WI38 (cell line): ENCODE measurements around the gene ELF2.

Source experiments
- H3K4me3 ChIP-seq: 2 replicates; pipeline ENCODE4 v1.5.1; 2011; ENCODE audit warnings: low read depth, mild to moderate bottlenecking, control low read depth, low read length
- CTCF ChIP-seq: IDR thresholded peaks from 2 replicates; pipeline ENCODE4 v1.5.1; 2012; ENCODE audit warnings: low read depth, mild to moderate bottlenecking, control low read depth, low read length

The ELF2 gene

GRCh38 chr4:139184129-139184528, 7.1 kb upstream of the ELF2 start:
- no peak overlapping the region for H3K4me3 ChIP-seq
- TF ChIP-seq CTCF, result no peak

DNA sequence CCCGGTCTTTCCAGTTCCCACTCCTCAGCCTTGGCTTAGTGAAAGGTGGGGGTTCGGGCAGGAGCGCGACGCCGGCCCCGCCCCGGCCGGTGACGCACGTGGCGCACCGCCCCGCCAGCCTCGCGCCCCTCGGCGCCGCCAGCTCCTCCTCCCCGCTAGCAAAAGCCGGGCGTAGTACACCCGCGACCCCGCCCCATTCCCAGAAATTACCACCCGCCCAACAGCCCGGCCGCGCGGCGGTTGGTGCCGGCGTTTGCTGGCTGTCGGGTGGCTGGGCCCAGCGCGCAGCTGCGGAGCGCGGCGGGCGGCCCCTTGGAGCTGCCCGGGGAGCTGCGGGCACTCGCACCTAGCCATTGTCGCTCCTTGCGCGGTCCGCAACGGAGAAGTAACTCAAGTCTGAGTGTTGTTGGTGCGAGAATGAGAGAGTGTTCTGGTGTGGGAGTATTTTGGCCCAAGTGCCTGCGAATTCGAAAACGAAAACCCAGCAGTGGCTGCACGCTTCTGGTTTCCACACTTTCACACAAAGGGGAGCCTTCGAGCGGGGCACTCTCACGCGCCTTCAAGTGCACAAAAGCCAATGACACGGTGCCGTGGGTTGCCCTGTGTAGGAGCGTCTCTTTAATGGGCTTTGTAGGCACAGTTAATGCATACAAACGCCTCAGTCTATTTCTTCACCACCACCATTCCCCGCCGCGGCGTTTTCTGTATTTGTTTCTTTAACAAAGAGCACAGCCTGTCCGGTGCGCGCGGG, 1.0 kb upstream of the ELF2 start:
- peak overlapping the region; percentile 77 for H3K4me3 ChIP-seq
- no peak for TF ChIP-seq CTCF

DNA sequence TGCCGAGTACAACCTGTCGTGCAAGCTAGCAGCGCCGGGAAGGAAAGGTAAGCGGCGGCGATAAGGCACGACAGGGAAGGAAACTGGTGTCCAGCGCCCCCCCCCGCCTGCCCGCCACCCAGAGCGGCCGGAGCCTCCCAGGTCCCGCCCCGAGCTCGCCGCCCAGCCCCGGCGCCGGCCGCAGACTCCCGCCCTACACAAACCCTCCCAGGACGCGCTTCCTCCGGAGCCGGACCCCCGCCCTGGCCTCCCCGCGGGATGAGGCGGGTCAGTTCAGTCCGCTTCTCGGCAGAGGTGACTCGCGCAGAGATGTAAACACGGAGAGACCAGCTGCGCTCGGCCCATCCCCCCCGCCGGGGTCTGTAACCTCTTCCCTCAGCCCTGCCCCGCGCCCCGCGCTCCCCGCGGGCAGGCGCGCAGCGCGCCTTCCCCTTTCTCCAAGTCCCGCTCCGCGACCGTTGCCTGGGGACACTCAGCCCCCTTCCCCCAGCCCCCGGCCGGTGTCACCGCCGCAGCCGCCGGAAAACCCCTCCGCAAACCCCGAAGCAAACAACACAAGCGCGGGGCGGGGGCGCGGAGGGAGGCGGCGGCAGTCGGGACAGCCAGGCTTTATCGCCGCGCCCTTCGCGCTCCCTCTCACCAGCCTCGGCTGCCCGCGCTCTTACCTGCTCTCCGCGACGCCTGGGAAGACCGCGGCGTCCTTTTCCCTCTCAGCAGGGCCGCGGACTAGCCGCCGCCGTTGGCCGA, 543 bp downstream of the ELF2 start:
- no peak for TF ChIP-seq CTCF
- peak overlapping the region; percentile 77 for H3K4me3 ChIP-seq

DNA sequence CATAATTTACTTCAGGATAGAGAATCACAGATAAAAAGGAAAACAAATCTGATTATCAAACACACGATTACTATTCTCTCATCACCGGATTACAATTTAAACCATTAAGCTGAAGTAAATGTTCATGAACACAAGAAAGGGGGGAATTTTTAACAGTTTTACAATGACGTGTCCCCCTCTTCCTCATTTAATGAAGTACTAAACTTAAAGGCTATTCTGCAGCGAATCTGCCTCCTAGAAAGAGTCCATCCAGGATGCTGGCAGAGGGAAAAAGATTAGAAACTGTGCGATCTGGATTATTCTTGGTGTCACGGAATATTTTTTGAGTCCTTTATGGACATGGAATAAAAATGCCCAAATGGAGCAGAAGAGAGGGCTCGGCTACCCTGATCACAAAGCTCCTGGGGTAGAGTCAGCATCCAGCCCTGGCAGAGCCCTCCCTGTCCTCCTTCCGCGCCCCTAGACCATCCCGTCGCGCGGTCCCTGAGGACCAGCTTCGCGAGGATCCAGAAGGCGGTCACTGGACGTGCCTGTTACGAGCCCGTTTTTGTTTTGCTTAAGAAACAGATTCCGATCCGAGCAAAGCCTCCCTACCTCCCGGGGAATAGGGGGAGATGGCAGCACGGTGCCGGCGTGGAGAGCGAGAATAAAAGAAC, 1.2 kb downstream of the ELF2 start:
- peak overlapping the region; percentile 77 for H3K4me3 ChIP-seq
- no peak for TF ChIP-seq CTCF

DNA sequence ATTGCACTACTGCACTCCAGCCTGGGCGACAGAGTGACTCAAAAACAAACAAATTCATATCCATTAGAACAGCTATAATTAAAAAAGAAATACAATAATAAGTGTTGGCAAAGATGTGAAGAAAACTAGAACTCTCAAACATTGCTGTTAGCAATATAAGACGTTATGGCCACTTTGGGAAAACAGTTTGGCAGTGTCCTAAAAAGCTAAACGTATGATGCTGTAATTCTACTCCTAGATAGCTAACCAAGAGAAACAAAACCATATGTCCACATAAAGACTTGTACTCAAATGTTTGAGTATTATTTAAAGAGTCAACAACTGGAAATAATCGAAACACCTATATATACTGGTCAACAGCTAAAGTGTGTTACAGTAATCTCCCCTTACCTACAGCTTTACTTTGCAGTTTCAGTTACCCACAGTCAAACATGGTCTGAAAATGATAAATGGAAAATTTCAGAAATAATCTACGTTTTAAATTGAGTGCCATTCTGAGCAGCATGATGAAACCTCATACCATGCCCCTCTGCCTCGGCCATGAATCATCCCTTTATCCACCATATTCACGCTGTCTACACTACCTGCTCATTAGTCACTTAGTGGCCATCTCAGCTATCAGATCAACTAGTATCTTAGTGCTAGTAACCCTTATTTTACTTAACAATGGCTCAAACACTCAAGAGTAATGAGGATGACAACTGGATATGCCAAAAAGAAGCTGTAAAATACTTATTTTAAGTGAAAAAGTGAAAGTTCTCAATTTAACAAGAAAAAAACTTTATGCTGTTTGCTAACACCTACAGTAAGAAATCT, 4.9 kb downstream of the ELF2 start:
- H3K4me3 ChIP-seq, result no peak overlapping the region
- no peak for TF ChIP-seq CTCF

DNA sequence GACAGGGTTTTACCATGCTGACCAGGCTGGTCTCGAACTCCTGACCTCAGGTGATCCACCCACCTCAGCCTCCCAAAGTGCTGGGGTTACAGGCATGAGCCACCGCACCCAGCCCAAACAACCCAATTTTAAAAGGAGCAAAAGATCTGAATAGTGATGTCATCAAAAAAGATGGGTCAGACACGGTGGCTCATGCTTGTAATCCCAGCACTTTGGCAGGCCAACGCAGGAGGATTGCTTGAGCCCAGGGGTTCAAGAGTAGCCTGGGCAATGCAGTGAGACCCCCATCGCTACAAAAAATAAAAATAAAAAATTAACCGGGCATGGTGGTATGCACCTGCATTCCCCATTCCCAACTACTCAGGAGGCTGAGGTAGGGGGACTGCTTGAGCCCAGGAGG, 6.1 kb downstream of the ELF2 start:
- no peak for TF ChIP-seq CTCF
- H3K4me3 ChIP-seq, result no peak overlapping the region
